ENCODE measurements around the gene GRIN2A. TPM values are rescaled to one million over a fixed set of nuclear protein-coding genes. Genes with fewer than 3 reads are reported as not detected.

Gene GRIN2A
- total RNA-seq, 3 donors from 2014 or later, result 0.29 to 0.33 TPM; not detected in 1

GRCh38 chr16:9870962-9871361 is 311.3 kb downstream of the GRIN2A start:
- no peak for TF ChIP-seq POLR2A (IDR thresholded peaks at IDR 0.05)
- TF ChIP-seq POLR2AphosphoS5 (IDR thresholded peaks at IDR 0.05), result no peak
- TF ChIP-seq CTCF (IDR thresholded peaks at IDR 0.05), result no peak
- intact Hi-C loops (cut with DNase I; ENCODE audit: low total_unique reads), result no loop called here
- no peak for DNase-seq (ENCODE audit: low spot score in 2 of 2)

GRCh38 chr16:9869776-9870175 is 312.5 kb downstream of the GRIN2A start:
- Histone ChIP-seq H3K36me3 (no peaks in the 10 kb centered on the region), H3K27ac (no peak overlapping the region), H3K4me3 (no peak overlapping the region), H3K9me3 (no peaks in the 10 kb centered on the region), H3K4me1 (no peaks in the 10 kb centered on the region), H3K27me3 (no peaks in the 10 kb centered on the region)
- no peak for DNase-seq (ENCODE audit: low spot score in 2 of 2)
- TF ChIP-seq POLR2A (IDR thresholded peaks at IDR 0.05) (no peak), POLR2AphosphoS5 (IDR thresholded peaks at IDR 0.05) (no peak), CTCF (IDR thresholded peaks at IDR 0.05) (no peak)
- intact Hi-C loops (cut with DNase I; ENCODE audit: low total_unique reads), result no loop called here

More at GRCh38 chr16:9870962-9871361, 311.3 kb downstream of the GRIN2A start:
- Histone ChIP-seq H3K27me3 (no peaks in the 10 kb centered on the region), H3K9me3 (no peaks in the 10 kb centered on the region), H3K27ac (no peak overlapping the region), H3K4me1 (no peaks in the 10 kb centered on the region), H3K4me3 (no peak overlapping the region), H3K36me3 (no peaks in the 10 kb centered on the region)

DNA sequence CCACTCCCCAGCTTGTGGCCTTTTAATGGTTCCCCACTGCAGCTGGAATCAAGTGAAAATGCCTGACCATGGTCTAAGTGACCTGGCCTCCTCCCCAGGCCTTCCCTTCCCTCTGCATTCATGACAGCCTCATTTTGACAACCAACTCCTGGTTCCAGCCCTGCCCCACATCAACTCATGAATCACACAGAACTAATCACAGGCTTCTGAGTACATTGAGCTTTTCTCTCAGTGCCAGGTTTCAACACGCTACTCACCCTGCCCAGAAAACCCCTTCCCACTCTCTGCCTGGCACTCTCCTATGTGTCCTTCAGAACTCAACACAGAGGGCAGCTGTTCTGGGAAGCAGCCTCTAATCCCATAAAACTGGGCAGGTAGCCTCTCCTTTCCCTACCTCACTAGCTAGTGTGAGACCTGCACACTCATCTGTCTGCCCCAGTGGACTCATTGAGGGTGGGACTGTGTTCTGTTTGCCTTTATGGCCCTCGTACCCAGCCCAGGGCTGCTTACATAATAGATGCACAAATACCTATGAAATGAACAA is 313.6 kb downstream of the GRIN2A start:
- intact Hi-C loops (cut with DNase I; ENCODE audit: low total_unique reads), result no loop called here
- no peaks in the 10 kb centered on the region for H3K27me3 ChIP-seq
- TF ChIP-seq CTCF (IDR thresholded peaks at IDR 0.05) (no peak), POLR2AphosphoS5 (IDR thresholded peaks at IDR 0.05) (no peak), POLR2A (IDR thresholded peaks at IDR 0.05) (no peak)
- no peak overlapping the region for H3K4me3 ChIP-seq
- no peaks in the 10 kb centered on the region for H3K9me3 ChIP-seq
- no peaks in the 10 kb centered on the region for H3K4me1 ChIP-seq
- no peak overlapping the region for H3K27ac ChIP-seq
- no peaks in the 10 kb centered on the region for H3K36me3 ChIP-seq
- DNase-seq (ENCODE audit: low spot score in 2 of 2), result no peak

GRCh38 chr16:9867176-9867575 is 315.1 kb downstream of the GRIN2A start:
- Histone ChIP-seq H3K9me3 (no peaks in the 10 kb centered on the region), H3K36me3 (no peaks in the 10 kb centered on the region), H3K4me3 (no peak overlapping the region), H3K27me3 (no peaks in the 10 kb centered on the region), H3K4me1 (no peaks in the 10 kb centered on the region), H3K27ac (no peak overlapping the region)
- TF ChIP-seq POLR2AphosphoS5 (IDR thresholded peaks at IDR 0.05) (no peak), CTCF (IDR thresholded peaks at IDR 0.05) (no peak)
- intact Hi-C loops (cut with DNase I; ENCODE audit: low total_unique reads), result no loop called here
- no peak for DNase-seq (ENCODE audit: low spot score in 2 of 2)

- no peaks in the 10 kb centered on the region for H3K9me3 ChIP-seq
- H3K27me3 ChIP-seq, result no peaks in the 10 kb centered on the region
- TF ChIP-seq POLR2AphosphoS5 (IDR thresholded peaks at IDR 0.05) (no peak), CTCF (IDR thresholded peaks at IDR 0.05) (no peak), POLR2A (IDR thresholded peaks at IDR 0.05) (no peak)
- no peak for DNase-seq (ENCODE audit: low spot score in 2 of 2)
- no peaks in the 10 kb centered on the region for H3K36me3 ChIP-seq
- H3K4me1 ChIP-seq, result no peaks in the 10 kb centered on the region
- no peak overlapping the region for H3K4me3 ChIP-seq
- no peak overlapping the region for H3K27ac ChIP-seq
- intact Hi-C loops (cut with DNase I; ENCODE audit: low total_unique reads), result no loop called here
These were observed 317.8 kb downstream of the GRIN2A start for GRCh38 chr16:9864461-9864860.
